Tibial nerve (tissue), 3 donors: ENCODE measurements around the gene CD247.

Experiments used
- CTCF ChIP-seq, 5 experiments: fragments of 200-600 bp in 3 of 5; fragments of 450-650 bp in 2 of 5; sonication (generic) in 3 of 5; IDR thresholded peaks; one replicate each; pipeline ENCODE4 v1.5.1; 2016 to 2019; ENCODE audit warnings: antibody characterized with exemption in 5 of 5, mild to moderate bottlenecking in 3 of 5, moderate library complexity in 2 of 5
- POLR2A ChIP-seq, 2 donors: fragments of 450-650 bp; IDR thresholded peaks; one replicate each; pipeline ENCODE4 v1.6.1; 2017; ENCODE audit warnings: antibody characterized with exemption in 2 of 2, mild to moderate bottlenecking in 2 of 2, moderate library complexity in 2 of 2

DNA sequence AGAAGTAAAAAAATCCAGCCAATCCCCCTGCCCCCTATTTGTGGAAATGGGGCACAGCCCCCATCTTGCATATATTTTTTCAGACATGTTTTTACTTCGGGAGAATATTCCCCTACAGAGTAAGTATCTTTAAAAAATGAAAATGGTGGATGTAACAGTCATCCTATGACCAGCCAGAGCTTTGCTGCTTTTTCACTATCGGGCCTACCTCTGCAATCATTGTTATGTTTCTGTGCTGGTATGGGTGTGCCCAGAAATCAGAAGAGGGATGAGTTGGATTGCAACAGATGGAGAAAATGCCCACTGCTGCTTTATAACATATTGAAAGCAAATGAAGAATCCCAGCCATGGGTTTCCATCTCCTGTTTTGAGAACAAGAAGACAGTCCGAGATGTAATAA lies 2.9 kb downstream of the CD247 start:
- TF ChIP-seq CTCF (IDR thresholded peaks at IDR 0.05) = no peak
- TF ChIP-seq POLR2A (IDR thresholded peaks at IDR 0.05) = no peak
